K562 (cell line): ENCODE data around the gene TMC1. TPM values are rescaled to one million over a fixed set of nuclear protein-coding genes. Genes with fewer than 3 reads are reported as not detected.

Experiments used
- ATAC-seq: fragments of 200-7000 bp; cut with Tn5 transposase; 3 replicates; pipeline ENCODE4 v1.9.1; 2020; ENCODE audit warnings: moderate library complexity
- BruUV-seq: library from RNA; stranded (reverse); fragments of 400-500 nt; replicated peaks from 2 replicates; lab custom pipeline; 2021; lab: Mats Ljungman, UMichigan
- CTCF ChIA-PET: fragments of 300-600 bp; formaldehyde crosslinking; extraction: SDS; loops from one replicate; lab custom pipeline; 2021; ENCODE audit warnings: low intra/inter-chr PET ratio; lab: Yijun Ruan, JAX
- POLR2A ChIA-PET: fragments of 300-600, 350-650 bp; sonication (Branson Sonifier 250); formaldehyde crosslinking; extraction: SDS; loops from one replicate; lab custom pipeline; 2021; ENCODE audit warnings: antibody characterized with exemption, inconsistent platforms; lab: Yijun Ruan, JAX
- DNase-seq, 4 experiments: peaks; one replicate each; pipeline versions ENCODE4 v3.0.0 to v3.0.0-alpha.2; 2011 to 2018; ENCODE audit warnings: low spot score in 3 of 4, mixed read lengths in 3 of 4; ENCODE audit errors: extremely low read depth in 1 of 4
- FAIRE-seq: peaks from 2 replicates; lab custom pipeline; 2011; peaks lifted over from hg19 to GRCh38; lab: Jason Lieb, UNC
- H2AFZ ChIP-seq: 2 replicates; pipeline ENCODE4 v1.6.0; 2011; ENCODE audit warnings: low read depth, low read length, control low read depth, inconsistent platforms
- H3K27ac ChIP-seq: fragments of 200-600 bp; 3 replicates; pipeline ENCODE4 v1.8.0; 2011; ENCODE audit warnings: low read depth, mild to moderate bottlenecking, control low read depth, inconsistent platforms, low read length, moderate library complexity, mixed read lengths; ENCODE audit errors: extremely low read depth
- H3K27me3 ChIP-seq, 2 experiments: fragments of 300-600 bp in 1 of 2; 2 replicates in 1 of 2; 3 replicates in 1 of 2; pipeline versions ENCODE4 v1.6.0 to v1.8.0; 2011; ENCODE audit warnings: inconsistent platforms in 2 of 2, low read length in 2 of 2, mild to moderate bottlenecking in 1 of 2, mixed read lengths in 1 of 2, moderate library complexity in 1 of 2; ENCODE audit not compliant: control insufficient read depth in 2 of 2, insufficient read depth in 2 of 2
- H3K36me3 ChIP-seq: fragments of 300-600 bp; 3 replicates; pipeline ENCODE4 v1.8.0; 2011; ENCODE audit warnings: mild to moderate bottlenecking, low read length, inconsistent platforms; ENCODE audit not compliant: control insufficient read depth, insufficient read depth
- H3K4me1 ChIP-seq, 2 experiments: fragments of 200-600 bp in 1 of 2; replicated peaks in 1 of 2; 2 replicates in 1 of 2; 3 replicates in 1 of 2; pipeline versions ENCODE4 v1.5.1 to v1.8.0; 2011; ENCODE audit warnings: inconsistent platforms in 2 of 2, low read length in 2 of 2, mild to moderate bottlenecking in 1 of 2, mixed read lengths in 1 of 2, moderate library complexity in 1 of 2; ENCODE audit not compliant: control insufficient read depth in 2 of 2, insufficient read depth in 2 of 2
- H3K4me2 ChIP-seq: 2 replicates; pipeline ENCODE4 v1.6.1; 2011; ENCODE audit warnings: low read length, control low read depth, inconsistent platforms, mixed read lengths; ENCODE audit not compliant: insufficient read depth
- H3K4me3 ChIP-seq: fragments of 200-600 bp; sonication (generic), shearing (Covaris generic); 2 replicates; pipeline ENCODE4 v1.5.1; 2016; ENCODE audit warnings: control low read depth, inconsistent platforms
- H3K79me2 ChIP-seq: fragments of 200-600 bp; 3 replicates; pipeline ENCODE4 v1.8.0; 2011; ENCODE audit warnings: low read length, inconsistent platforms; ENCODE audit not compliant: control insufficient read depth, insufficient read depth
- H3K9ac ChIP-seq, 2 experiments: 2 replicates each; pipeline versions ENCODE4 v1.6.0 to v1.6.1; 2011; ENCODE audit warnings: low read depth in 2 of 2, low read length in 2 of 2, control low read depth in 1 of 2, inconsistent platforms in 1 of 2, mild to moderate bottlenecking in 1 of 2, mixed read lengths in 1 of 2; ENCODE audit not compliant: insufficient read depth in 1 of 2
- H3K9me1 ChIP-seq: one replicate; pipeline ENCODE4 v1.6.0; 2011; ENCODE audit warnings: inconsistent platforms, mild to moderate bottlenecking, low read length, moderate library complexity; ENCODE audit not compliant: control insufficient read depth, insufficient read depth
- H3K9me3 ChIP-seq: replicated peaks from 2 replicates; pipeline ENCODE4 v1.5.1; 2011; ENCODE audit warnings: low read depth, low read length, inconsistent platforms; ENCODE audit not compliant: control insufficient read depth, insufficient read depth
- H4K20me1 ChIP-seq: replicated peaks from 2 replicates; pipeline ENCODE4 v1.6.1; 2011; ENCODE audit warnings: low read length, inconsistent platforms, mixed read lengths; ENCODE audit not compliant: control insufficient read depth, insufficient read depth
- CREM ChIP-seq: IDR thresholded peaks from 2 replicates; pipeline ENCODE4 v1.6.1; 2014; ENCODE audit warnings: antibody characterized with exemption, low read depth
- HNRNPLL ChIP-seq: fragments of 200-400 bp; formaldehyde crosslinking; IDR thresholded peaks from 2 replicates; pipeline ENCODE4 v1.6.1; 2017; ENCODE audit warnings: low read length, low read depth, mild to moderate bottlenecking; ENCODE audit not compliant: poor library complexity, severe bottlenecking
- KLF10 ChIP-seq: fragments of 250-450 bp; sonication (Bioruptor Pico); IDR thresholded peaks from 2 replicates; pipeline ENCODE4 v1.6.1; 2021; ENCODE audit warnings: matching md5 sums
- SMAD1 ChIP-seq: fragments of 150-350 bp; IDR thresholded peaks from 2 replicates; pipeline ENCODE4 v1.6.1; 2014; ENCODE audit warnings: low read length, low read depth; ENCODE audit not compliant: partially characterized antibody
- ZZZ3 ChIP-seq: fragments of 450-650 bp; IDR thresholded peaks from 2 replicates; pipeline ENCODE4 v1.6.1; 2016; ENCODE audit warnings: antibody characterized with exemption, mild to moderate bottlenecking, moderate library complexity
- WGBS: fragments of 100-300 bp; shearing (Covaris generic); methylation state at CpG from one replicate; pipeline ENCODE4 v1.1.6; 2016; ENCODE audit warnings: low coverage, mixed read lengths; ENCODE audit not compliant: insufficient coverage; ENCODE audit errors: missing lambda C conversion rate; 5-methylcytosine and 5-hydroxymethylcytosine counted together
- in situ Hi-C: fragments of 300-500 bp; cut with MboI; formaldehyde crosslinking; loops from 4 replicates; pipeline ENCODE4 v1.15.0; 2018; ENCODE audit warnings: inconsistent platforms, mixed read lengths
- intact Hi-C: fragments of 100-400 bp; cut with micrococcal nuclease; formaldehyde crosslinking; loops from 2 replicates; pipeline ENCODE4 v1.14.2; 2022
- polyA plus RNA-seq, 8 experiments: library from polyadenylated mRNA; depleted of rRNA in 4 of 8; stranded (reverse) in 5 of 8; unstranded in 3 of 8; fragments of >200 nt; fragmentation: Nextera tagmentation in 2 of 8; fragmentation: Illumina TruSeq in 1 of 8; extraction: Ambion mirVana in 2 of 8; extraction: Trizol in 1 of 8; gene quantifications; 2 replicates each; pipeline versions ENCODE4 v1.2.1 to v1.2.3, GENCODE V29; 2011 to 2014; ENCODE audit warnings: inconsistent platforms in 1 of 8, missing spikeins in 1 of 8
- total RNA-seq, 7 experiments: library from RNA; depleted of rRNA in 6 of 7; stranded (reverse); fragments of >200 nt in 6 of 7; fragmentation: Illumina TruSeq in 2 of 7; extraction: Trizol in 2 of 7; gene quantifications; 2 replicates each; pipeline versions ENCODE4 v1.2.1 to v1.2.3, GENCODE V29; 2011 to 2021; ENCODE audit warnings: low replicate concordance in 1 of 7
- TF ChIP-seq, protein P1 (sequence below): fragments of 450-650 bp; IDR thresholded peaks from 2 replicates; pipeline ENCODE4 v1.6.1; 2017; ENCODE audit warnings: antibody characterized with exemption

TMC1 gene
- total and polyA plus RNA-seq, 9 of the 15 experiments (the other 6 are each of a cell fraction or from before 2014, with no cell fraction given) = 0.10 to 0.15 TPM; not detected in 7

DNA sequence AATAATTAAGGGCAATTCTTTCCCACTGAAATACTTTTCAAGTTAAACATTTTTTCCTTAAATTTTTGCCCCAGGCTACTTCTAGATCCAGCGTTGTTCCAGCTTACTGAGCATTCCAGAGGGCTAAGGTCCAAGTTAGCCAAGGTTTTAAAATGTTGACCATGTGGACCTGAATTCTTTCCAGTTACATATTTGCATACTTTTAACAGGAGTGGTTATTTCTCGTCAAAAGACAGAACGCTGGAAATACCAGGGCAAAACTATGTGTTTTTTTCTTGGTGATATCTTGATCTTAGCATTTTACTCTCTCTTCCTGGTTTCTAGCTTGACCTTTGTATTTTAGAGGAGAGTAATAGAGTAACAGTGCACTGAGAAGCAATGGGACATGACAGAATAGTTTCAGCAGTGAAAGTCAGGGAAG, 32.8 kb downstream of the TMC1 start:
- FAIRE-seq (no peak), DNase-seq (no peak), ATAC-seq (no peak)
- BruUV-seq = no TSS peak
- 13% methylated on average over 3 of the region's 3 CpGs for WGBS
- Histone ChIP-seq H3K9ac (no peak overlapping the region), H3K4me3 (no peak overlapping the region), H3K36me3 (no peaks in the 10 kb centered on the region), H2AFZ (peak overlapping the region; percentile 76), H3K9me1 (no peaks in the 10 kb centered on the region), H3K27ac (no peak overlapping the region), H3K4me2 (no peak overlapping the region), H3K9me3 (no peaks in the 10 kb centered on the region), H3K27me3 (no peaks in the 10 kb centered on the region), H3K79me2 (no peaks in the 10 kb centered on the region), H3K4me1 (peaks cover 0 to 8% of the 10 kb centered on the region in 2 experiments; a peak in 3 of 5 replicates), H4K20me1 (no peaks in the 10 kb centered on the region)
- ChIA-PET CTCF (no interaction called here), POLR2A (interaction anchor here (0.5 to 1.3 kb wide), 3 partner anchors 14 to 266 kb away, joined by 3 read pairs; no protein-coding TSS in a partner anchor)
- TF ChIP-seq, protein P1, sequence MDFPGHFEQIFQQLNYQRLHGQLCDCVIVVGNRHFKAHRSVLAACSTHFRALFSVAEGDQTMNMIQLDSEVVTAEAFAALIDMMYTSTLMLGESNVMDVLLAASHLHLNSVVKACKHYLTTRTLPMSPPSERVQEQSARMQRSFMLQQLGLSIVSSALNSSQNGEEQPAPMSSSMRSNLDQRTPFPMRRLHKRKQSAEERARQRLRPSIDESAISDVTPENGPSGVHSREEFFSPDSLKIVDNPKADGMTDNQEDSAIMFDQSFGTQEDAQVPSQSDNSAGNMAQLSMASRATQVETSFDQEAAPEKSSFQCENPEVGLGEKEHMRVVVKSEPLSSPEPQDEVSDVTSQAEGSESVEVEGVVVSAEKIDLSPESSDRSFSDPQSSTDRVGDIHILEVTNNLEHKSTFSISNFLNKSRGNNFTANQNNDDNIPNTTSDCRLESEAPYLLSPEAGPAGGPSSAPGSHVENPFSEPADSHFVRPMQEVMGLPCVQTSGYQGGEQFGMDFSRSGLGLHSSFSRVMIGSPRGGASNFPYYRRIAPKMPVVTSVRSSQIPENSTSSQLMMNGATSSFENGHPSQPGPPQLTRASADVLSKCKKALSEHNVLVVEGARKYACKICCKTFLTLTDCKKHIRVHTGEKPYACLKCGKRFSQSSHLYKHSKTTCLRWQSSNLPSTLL = no peak
- TF ChIP-seq HNRNPLL (no peak), ZZZ3 (no peak), KLF10 (CRISPR knock-in tag) (no peak), SMAD1 (no peak), CREM (no peak)
- intact Hi-C loops (no loop called here), in situ Hi-C loops (no loop called here)
